Omental fat pad (tissue), 4 donors: Measurements from ENCODE around the gene CPA4. TPM values are rescaled to one million over a fixed set of nuclear protein-coding genes. Genes with fewer than 3 reads are reported as not detected.

Source experiments
- ATAC-seq: fragments of 150-250 bp; one replicate; pipeline ENCODE4 v1.9.1; 2016; ENCODE audit warnings: mild to moderate bottlenecking, moderate library complexity; ENCODE audit not compliant: low FRiP score
- DNase-seq: peaks from one replicate; pipeline ENCODE4 v3.0.0-alpha.2; 2019; ENCODE audit warnings: low spot score
- total RNA-seq, 4 donors: library from RNA; depleted of rRNA; stranded (reverse); fragments of >200 nt; gene quantifications; one replicate each; pipeline ENCODE4 v1.1.0, GENCODE V29; 2016
- TF ChIP-seq, protein P1 (sequence below), 3 donors: fragments of 450-650 bp; IDR thresholded peaks; one replicate each; pipeline ENCODE4 v1.5.1; 2016 to 2017; ENCODE audit warnings: antibody characterized with exemption in 3 of 3, mild to moderate bottlenecking in 3 of 3, moderate library complexity in 2 of 3

CPA4 gene
- total RNA-seq, 4 donors from 2014 or later: 3.0 to 9.7 (median 4.1) TPM; not detected in 1

DNA sequence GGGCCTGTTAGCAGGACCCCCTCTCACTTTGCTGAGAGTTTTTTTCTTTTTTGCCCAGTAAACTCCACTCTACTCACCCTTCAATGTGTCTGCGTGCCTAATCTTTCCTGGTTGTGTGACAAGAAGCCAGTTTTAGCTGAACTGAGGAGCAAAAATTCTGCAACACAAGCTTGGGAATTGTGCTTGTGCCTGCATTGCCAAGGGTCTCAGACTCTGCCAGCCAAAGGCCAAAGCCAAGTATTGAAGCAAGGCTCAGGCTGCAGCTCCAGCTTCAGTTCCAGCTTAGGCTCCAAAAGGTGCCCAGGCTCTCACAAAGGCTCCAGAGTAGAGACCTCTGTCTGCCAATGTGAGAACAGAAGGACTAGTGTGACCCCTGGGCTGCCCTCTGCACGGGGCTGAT lies 30.5 kb upstream of the CPA4 start:
- TF ChIP-seq, protein P1, sequence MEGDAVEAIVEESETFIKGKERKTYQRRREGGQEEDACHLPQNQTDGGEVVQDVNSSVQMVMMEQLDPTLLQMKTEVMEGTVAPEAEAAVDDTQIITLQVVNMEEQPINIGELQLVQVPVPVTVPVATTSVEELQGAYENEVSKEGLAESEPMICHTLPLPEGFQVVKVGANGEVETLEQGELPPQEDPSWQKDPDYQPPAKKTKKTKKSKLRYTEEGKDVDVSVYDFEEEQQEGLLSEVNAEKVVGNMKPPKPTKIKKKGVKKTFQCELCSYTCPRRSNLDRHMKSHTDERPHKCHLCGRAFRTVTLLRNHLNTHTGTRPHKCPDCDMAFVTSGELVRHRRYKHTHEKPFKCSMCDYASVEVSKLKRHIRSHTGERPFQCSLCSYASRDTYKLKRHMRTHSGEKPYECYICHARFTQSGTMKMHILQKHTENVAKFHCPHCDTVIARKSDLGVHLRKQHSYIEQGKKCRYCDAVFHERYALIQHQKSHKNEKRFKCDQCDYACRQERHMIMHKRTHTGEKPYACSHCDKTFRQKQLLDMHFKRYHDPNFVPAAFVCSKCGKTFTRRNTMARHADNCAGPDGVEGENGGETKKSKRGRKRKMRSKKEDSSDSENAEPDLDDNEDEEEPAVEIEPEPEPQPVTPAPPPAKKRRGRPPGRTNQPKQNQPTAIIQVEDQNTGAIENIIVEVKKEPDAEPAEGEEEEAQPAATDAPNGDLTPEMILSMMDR (IDR thresholded peaks at IDR 0.05): no peak
- ATAC-seq (no peak), DNase-seq (no peak)

DNA sequence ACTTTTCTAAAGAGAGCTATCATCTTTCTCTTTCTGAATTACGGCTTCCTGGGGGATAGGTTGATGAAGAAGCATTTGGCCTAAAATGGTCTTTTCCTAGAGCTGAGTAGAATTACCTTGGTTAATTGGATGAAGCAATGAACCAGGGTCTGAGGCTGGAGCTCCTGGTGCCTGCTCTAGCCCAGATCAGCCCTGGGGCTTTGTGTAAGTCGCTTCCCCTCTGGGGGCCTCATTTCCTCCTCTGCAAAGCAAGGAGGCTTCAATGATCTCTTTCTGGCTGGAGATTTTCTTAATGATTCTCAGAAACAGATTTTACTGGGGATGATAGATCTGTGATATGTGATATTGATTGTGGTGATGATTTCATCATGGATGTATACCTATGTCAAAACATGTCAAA lies 29.8 kb upstream of the CPA4 start:
- no peak for DNase-seq
- no peak for ATAC-seq
- TF ChIP-seq, protein P1 (IDR thresholded peaks at IDR 0.05): no peak

DNA sequence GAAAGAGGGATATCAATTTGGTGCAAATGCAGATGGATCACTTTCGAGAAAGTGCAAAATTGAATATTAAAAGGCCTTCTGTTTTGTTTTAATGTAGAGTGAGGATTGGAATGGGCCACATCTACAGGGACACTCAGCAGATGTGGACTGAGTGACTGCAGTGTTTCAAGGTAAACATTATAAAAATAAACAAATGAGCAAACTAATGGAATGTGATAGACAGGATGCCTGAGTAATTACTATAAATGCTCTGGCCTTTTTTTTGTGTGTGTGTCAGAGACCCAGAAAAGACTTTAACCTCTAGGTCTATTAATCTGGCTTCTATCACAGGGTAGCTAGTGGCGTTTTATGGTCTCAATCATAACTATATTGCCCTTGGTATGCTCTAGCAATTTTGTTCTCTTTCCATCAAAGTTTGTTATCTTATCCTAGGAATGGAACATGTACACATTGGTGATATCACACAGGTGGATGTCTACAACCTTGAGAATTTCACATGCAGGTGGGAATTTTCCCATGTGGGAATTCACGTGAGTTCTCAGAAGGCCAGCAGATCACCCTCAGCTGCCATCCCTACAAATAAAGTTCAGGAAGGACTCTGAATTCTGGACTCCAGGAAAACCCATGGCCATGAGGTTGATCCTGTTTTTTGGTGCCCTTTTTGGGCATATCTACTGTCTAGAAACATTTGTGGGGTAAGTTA lies 26.6 kb upstream of the CPA4 start, which contains the start of gene CPA2:
TSS of gene CPA2 (plus strand) at position 606 of the 703 bp plus-strand sequence. CDS start at position 625, 19 bp downstream.
- TF ChIP-seq, protein P1 (IDR thresholded peaks at IDR 0.05): no peak
- DNase-seq (no peak), ATAC-seq (no peak)

DNA sequence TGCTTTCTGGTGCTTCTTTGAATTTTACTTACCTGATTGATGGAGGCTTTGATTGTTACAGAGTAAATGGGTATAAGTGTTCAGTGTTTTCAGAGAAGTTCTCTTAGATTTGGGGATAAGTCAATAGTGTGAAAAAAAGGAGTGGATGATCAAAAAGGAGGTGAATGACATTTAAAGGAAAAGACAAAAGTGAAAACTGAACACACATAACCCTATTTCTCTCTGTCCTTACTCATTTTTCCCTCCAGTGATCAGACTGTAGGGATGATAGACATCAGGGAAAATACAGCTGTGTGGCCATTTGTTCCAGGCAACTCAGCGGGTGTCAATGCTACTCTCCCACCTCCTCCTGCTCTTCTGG lies 26.0 kb upstream of the CPA4 start:
- no peak for ATAC-seq
- no peak for DNase-seq
- TF ChIP-seq, protein P1 (IDR thresholded peaks at IDR 0.05): no peak

DNA sequence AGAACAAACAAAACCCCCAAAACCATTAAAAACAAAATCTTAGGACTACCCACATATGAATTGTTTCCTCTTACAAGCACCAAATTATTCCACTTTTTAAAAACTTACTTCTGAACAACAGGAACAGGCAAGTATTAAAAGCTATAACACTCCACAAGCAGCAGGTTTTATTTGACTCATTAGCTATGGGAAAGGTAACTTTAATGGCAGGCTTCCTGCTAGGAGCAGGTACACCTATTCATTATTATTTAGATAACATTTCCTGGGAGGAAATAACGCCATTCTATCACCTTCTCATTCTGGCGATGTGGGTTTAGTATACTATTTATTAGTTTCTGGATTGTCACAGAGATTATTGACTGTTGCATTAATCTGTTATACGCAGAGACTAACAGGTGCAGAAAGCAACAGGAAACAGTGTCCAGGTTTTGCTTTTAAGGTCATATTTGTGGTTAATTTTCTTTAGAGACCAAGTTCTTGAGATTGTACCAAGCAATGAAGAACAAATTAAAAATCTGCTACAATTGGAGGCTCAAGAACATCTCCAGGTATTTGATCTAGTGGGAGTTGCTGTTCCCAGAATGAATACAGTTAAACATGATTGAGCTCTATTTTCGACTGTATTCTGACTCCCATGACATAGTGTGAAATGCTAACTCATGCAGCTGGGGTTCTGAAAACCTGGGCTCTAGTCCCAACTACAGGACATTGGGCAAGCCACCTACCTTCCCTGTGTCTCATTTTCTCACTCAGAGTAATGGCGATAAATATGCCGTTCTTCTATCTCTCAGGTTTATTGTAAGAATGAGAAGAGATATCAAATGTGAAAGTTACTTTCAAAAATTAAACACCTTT lies 24.3 kb upstream of the CPA4 start:
- TF ChIP-seq, protein P1 (IDR thresholded peaks at IDR 0.05): no peak
- ATAC-seq (no peak), DNase-seq (no peak)

DNA sequence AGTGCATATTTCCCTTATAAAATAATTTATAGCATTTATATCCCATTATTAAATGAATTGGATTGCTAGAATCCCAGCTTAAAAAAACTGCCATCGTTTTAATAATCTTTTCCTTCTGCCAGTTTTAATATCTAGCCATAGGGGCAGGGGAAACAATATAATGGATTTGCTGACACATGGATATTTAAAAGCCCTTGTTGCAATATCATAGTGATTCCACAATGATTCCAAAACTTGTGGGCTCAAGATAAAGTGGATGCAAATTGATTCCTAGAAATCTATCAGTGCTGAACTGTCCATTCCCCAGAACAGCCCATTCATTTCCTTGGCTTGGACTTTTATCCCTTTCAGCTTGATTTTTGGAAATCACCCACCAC lies 23.7 kb upstream of the CPA4 start:
- ATAC-seq: no peak
- TF ChIP-seq, protein P1 (IDR thresholded peaks at IDR 0.05): no peak

More for the DNA sequence above, 23.7 kb upstream of the CPA4 start:
- no peak for DNase-seq
